ENCODE results near the gene DICER1.
A peak's percentile ranks its signal among the peaks of the same experiment; 100 is the strongest.
"Not testable (repeated sequence)": the region's sequence is repeated elsewhere in the genome, so short reads cannot be mapped to it uniquely, and the experiment has no call there.

The DICER1 gene

GRCh38 chr14:95183532-95184412 is 26.4 kb upstream of the DICER1 start:
- peak; percentile 77 for DNase-seq

GRCh38 chr14:95183082-95183481 is 25.8 kb upstream of the DICER1 start:
- DNase-seq: no peak

GRCh38 chr14:95182379-95182778 is 25.1 kb upstream of the DICER1 start:
- DNase-seq: no peak

- DNase-seq: no peak
Measured at GRCh38 chr14:95180966-95181741, 23.8 kb upstream of the DICER1 start.

- not testable (repeated sequence) for DNase-seq
Measured at GRCh38 chr14:95175670-95176069, 18.3 kb upstream of the DICER1 start.

GRCh38 chr14:95174184-95174792 is 17.0 kb upstream of the DICER1 start:
- DNase-seq: peak; percentile 46

GRCh38 chr14:95173518-95173917 is 16.2 kb upstream of the DICER1 start:
- DNase-seq: peak; percentile 39

GRCh38 chr14:95167177-95167576 is 9.8 kb upstream of the DICER1 start:
- no peak for DNase-seq

GRCh38 chr14:95165517-95165916 is 8.2 kb upstream of the DICER1 start:
- DNase-seq: no peak

GRCh38 chr14:95164506-95164905 is 7.2 kb upstream of the DICER1 start:
- DNase-seq: no peak

GRCh38 chr14:95163666-95164065 is 6.3 kb upstream of the DICER1 start:
- DNase-seq: no peak

GRCh38 chr14:95163132-95163531 is 5.8 kb upstream of the DICER1 start:
- DNase-seq: peak; percentile 56

GRCh38 chr14:95162641-95163040 is 5.3 kb upstream of the DICER1 start:
- DNase-seq: no peak

GRCh38 chr14:95157048-95157326 is 342 bp downstream of the DICER1 start:
- peak; percentile 53 for DNase-seq

GRCh38 chr14:95156161-95157047 is 925 bp downstream of the DICER1 start:
- DNase-seq: peak; percentile 51

- no peak for DNase-seq
Measured at GRCh38 chr14:95155045-95155444, 2.3 kb downstream of the DICER1 start.

- DNase-seq: no peak
Measured at GRCh38 chr14:95153866-95154265, 3.5 kb downstream of the DICER1 start.

GRCh38 chr14:95151561-95151960 is 5.8 kb downstream of the DICER1 start:
- no peak for DNase-seq

- no peak for DNase-seq
Measured at GRCh38 chr14:95150910-95151309, 6.4 kb downstream of the DICER1 start.

GRCh38 chr14:95149441-95149840 is 7.9 kb downstream of the DICER1 start:
- no peak for DNase-seq

GRCh38 chr14:95147597-95147996 is 9.7 kb downstream of the DICER1 start:
- no peak for DNase-seq

- peak; percentile 88 for DNase-seq
Measured at GRCh38 chr14:95146079-95146771, 11.1 kb downstream of the DICER1 start.

Measured in suppressor macrophage treated with lipopolysaccharide for 4 hours (primary cell).